RPMI7951 (cell line): ENCODE measurements around the gene GNRH2. TPM values are rescaled to one million over a fixed set of nuclear protein-coding genes. Genes with fewer than 3 reads are reported as not detected.
"Not testable (repeated sequence)": the region's sequence is repeated elsewhere in the genome, so short reads cannot be mapped to it uniquely, and the experiment has no call there.

Experiments
- DNase-seq: peaks from one replicate; pipeline ENCODE4 v3.0.0-alpha.2; 2012; ENCODE audit warnings: low read depth
- total RNA-seq: library from RNA; depleted of rRNA; stranded (reverse); fragments of >200 nt; shearing (Covaris generic); gene quantifications from 2 replicates; pipeline ENCODE4 v1.2.3, GENCODE V29; 2014

GNRH2 gene
- total RNA-seq, 1 experiment from 2014 or later, result not detected

DNA sequence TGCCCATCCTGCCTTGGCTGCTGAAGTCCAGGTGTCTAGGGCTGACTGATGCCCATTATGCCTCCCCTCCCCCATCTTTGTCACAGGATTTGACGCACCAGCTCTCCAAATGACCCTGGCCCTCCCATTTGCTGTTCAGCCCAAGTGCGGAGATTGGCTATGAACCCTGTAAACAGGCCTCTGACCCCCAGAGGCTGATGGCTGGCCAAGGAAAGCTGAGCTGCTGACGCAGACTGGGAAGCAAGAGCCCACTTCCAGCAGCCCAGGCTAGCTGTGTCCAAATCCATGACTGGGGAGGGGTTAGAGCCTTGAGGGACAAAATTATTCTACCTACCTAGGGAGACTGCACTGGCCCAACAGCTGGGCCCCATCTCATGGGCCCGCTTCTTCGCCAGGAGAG lies 797 bp upstream of the GNRH2 start:
- DNase-seq, result no peak

DNA sequence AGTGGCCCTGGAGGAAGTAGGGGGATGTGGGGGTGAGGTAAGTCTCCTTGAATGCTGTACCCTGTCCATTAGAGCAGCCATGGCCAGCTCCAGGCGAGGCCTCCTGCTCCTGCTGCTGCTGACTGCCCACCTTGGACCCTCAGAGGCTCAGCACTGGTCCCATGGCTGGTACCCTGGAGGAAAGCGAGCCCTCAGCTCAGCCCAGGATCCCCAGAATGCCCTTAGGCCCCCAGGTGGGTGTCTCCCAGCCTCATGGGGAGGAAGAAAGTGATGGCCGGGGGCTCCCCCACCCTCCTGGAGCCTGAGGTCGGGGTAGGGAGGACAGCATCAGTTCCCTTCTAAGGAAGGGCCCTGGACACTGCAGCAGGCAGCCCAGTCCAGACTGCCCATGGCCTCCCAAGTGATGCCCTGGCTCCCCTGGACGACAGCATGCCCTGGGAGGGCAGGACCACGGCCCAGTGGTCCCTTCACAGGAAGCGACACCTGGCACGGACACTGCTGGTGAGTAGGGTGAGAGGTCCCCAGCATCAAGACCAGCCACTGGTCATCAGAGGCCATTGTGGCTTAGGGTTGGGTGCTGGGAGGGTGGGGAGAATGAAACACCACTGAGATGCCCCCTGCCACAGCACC lies 1.0 kb downstream of the GNRH2 start:
- no peak for DNase-seq

GRCh38 chr20:3045042-3045815 lies 1.8 kb downstream of the GNRH2 start:
- peak; percentile 84 for DNase-seq

- peak; percentile 91 for DNase-seq
Observed at GRCh38 chr20:3045816-3046676, 2.6 kb downstream of the GNRH2 start, which contains the start of gene MRPS26. MRPS26 (plus strand) TSS chr20:3046052; CDS start chr20:3046069, 17 bp downstream.

DNA sequence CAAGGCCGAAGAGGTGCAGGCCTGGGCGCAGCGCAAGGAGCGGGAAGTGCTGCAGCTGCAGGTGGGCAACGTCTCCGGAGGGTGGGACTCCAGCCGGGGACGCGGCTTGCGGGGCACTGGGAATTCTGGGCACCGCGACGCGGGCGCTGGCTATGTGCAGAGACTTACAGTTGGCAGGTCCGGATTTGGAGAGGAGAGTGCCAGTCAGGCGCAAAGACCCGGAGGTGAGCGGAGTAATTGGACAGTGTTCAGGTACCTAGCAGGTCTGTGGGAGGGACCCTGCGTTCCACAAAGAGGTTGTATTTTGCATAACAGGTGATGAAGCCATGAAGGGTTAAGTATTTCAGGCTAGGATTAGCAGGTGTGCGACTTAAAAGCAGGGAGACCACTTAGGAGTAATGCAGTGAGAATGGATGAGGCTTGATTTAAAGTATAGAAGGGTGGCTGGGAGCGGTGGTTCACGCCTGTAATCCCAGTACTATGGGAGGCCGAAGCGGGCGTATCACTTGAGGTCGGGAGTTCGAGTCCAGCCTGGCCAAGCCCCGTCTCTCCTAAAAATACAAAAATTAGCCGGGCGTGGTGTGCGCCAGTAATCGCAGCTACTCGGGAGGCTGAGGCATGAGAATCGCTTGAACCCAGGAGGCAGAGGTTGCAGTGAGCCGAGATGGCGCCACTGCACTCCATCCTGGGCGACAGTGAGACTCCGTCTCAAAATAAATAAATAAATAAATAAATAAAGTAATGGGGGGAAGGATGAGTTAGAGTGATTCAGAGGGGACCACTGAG lies 3.4 kb downstream of the GNRH2 start:
- DNase-seq, result no peak

GRCh38 chr20:3047486-3048419 lies 4.3 kb downstream of the GNRH2 start:
- DNase-seq, result no peak

GRCh38 chr20:3051385-3052019 lies 8.1 kb downstream of the GNRH2 start:
- no peak for DNase-seq

- no peak for DNase-seq
Observed at GRCh38 chr20:3059489-3059888, 16.1 kb downstream of the GNRH2 start.

GRCh38 chr20:3064119-3064518 lies 20.7 kb downstream of the GNRH2 start:
- DNase-seq, result not testable (repeated sequence)

DNA sequence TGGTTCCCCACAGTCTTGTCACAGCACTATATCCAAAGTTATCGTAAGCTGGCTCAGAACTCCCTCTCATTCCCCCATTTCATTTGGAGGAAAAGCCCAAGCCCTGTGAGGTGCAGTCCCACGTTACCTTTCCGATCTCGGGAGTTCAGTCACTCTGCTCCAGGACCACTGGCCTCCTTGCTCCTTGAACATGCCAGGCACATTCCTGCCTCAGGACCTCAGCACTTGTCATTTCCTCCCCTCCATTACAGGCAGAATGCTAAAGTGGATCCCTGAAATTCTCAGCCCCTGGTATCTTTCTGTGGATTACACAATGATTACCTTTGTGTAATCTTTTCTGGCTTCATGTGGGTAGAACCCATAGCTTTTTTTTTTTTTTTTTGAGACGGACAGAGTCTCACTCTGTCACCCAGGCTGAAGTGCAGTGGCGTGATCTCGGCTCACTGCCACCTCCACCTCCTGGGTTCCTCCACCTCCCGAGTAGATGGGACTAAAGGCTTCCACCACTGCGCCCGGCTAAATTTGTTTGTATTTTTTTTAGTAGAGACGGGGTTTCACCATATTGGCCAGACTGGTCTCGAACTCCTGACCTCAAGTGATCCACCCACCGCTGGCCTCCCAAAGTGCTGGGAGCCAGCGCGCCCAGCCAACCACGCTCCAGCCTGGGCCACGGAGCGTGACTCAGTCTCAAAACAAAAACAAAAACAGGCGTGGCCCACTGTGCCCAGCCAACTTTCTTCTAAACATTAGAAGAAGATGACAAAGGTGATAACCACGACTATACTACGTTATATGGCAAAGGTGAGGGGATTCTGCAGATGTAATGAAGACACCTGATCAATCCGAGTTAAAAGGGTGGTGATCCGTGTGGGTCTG lies 24.0 kb downstream of the GNRH2 start:
- no peak for DNase-seq

- DNase-seq, result no peak
Observed at GRCh38 chr20:3068075-3068474, 24.7 kb downstream of the GNRH2 start.

DNA sequence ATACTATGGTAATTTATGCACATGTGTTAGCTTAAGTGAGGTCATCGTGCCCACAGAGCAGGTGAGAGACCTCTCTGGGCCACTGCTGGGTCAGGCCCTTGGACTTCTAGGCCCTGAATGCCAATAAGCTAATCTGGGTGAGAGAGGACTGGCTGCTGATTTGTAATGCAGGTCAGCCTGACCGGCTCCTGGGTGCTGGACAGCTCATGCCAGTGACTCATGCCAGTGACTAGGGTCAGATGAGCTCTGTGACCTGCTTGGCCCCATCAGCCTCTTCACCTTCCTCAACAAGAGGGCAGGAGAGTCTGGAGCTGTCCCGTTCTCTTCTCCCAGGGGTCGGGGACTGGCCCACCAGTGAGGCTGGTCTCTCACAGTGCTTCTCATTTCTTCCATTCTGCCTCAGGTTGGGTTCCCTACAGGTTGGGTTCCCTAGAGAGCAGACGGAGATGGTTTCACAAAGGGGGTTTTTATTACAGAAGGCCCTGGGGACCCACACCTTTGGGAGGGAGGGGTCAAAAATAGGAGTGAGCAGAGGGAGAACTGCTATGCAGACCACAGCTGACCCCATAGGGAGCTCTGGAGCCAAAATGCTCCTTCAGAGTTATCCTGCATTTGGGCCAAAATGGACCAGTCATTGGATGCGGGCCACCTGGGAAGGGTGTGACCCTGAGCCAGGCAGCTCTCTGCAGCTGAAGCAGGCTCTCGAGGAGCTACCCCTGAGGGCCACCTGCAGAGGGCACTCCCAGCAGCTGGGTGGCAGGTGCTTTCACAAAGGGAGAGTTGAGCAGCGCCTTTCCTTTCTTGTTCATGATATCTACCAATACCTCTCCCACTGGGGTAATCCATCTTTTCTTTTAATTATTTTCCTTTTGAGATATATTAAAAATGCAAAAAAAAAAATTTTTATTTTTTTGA lies 25.8 kb downstream of the GNRH2 start:
- peak; percentile 35 for DNase-seq

DNA sequence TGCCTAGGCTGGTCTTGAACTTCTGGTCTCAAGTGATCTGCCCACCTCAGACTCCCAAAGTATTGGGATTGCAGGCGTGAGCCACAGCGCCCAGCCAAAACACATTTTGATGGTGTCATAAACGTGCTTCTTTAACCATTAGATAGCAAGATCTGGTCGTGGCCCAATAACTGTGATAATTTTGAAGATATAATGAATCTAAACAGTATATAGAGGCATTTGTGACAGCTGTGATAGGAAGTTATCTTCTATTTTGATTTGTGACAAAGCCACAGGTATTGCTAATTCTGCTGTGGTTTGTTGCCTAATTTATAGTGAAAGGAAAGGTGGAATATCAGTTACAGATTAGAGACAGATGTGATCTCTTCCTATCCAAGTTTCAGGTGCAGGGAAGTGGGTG lies 27.3 kb downstream of the GNRH2 start:
- DNase-seq, result no peak

- DNase-seq, result no peak
Observed at GRCh38 chr20:3071266-3071609, 27.8 kb downstream of the GNRH2 start.

DNA sequence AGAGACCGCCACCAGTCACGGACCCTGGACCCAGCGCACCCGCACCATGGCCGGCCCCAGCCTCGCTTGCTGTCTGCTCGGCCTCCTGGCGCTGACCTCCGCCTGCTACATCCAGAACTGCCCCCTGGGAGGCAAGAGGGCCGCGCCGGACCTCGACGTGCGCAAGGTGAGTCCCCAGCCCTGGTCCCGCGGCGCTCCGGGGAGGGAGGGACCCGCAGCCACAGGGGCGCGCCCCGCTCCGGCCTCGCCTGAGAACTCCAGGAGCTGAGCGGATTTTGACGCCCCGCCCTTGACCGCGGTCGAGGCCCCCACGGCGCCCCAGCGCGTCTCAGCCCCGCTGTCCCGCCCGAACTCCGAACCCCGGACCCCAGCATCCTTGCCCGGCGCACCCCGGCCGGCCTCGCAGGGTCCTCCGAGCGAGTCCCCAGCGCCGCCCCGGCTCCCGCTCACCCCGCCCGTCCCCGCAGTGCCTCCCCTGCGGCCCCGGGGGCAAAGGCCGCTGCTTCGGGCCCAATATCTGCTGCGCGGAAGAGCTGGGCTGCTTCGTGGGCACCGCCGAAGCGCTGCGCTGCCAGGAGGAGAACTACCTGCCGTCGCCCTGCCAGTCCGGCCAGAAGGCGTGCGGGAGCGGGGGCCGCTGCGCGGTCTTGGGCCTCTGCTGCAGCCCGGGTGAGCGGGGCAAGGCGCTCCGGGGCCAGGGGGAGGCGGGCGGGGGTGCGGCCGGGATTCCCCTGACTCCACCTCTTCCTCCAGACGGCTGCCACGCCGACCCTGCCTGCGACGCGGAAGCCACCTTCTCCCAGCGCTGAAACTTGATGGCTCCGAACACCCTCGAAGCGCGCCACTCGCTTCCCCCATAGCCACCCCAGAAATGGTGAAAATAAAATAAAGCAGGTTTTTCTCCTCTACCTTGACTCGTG lies 28.4 kb downstream of the GNRH2 start, which contains the start of gene OXT:
TSS of gene OXT (plus strand) at position 11 of the 920 bp plus-strand sequence. CDS start at position 47, 36 bp downstream.
- no peak for DNase-seq

- DNase-seq, result no peak
Observed at GRCh38 chr20:3072530-3073250, 29.3 kb downstream of the GNRH2 start.
